DND-41 (cell line): ENCODE measurements around the gene BCL11B.

Experiments
- CTCF ChIP-seq: IDR thresholded peaks from 2 replicates; pipeline ENCODE4 v1.5.1; 2012; ENCODE audit warnings: borderline replicate concordance, low read length, moderate library complexity, mild to moderate bottlenecking; ENCODE audit not compliant: poor library complexity, severe bottlenecking; ENCODE audit errors: extremely low read depth
- EZH2 ChIP-seq: IDR thresholded peaks from 3 replicates; pipeline ENCODE4 v1.6.1; 2012; ENCODE audit warnings: borderline replicate concordance, low read depth, mild to moderate bottlenecking, moderate library complexity, low read length, inconsistent platforms; ENCODE audit not compliant: severe bottlenecking

- no peak for TF ChIP-seq CTCF
- no peak for TF ChIP-seq EZH2
These were observed 92.5 kb downstream of the BCL11B start for GRCh38 chr14:99179506-99179905.
